ENCODE data around the gene ICA1L.
"Not testable (repeated sequence)": the region's sequence is repeated elsewhere in the genome, so short reads cannot be mapped to it uniquely, and the experiment has no call there.

ICA1L gene

GRCh38 chr2:202821206-202822160, 50.1 kb downstream of the ICA1L start:
- H3K36me3 Mint-ChIP-seq (ENCODE audit: low read depth), result no peaks in the 10 kb centered on the region
- H3K27ac Mint-ChIP-seq, result no peak overlapping the region
- no peaks in the 10 kb centered on the region for H3K9me3 Mint-ChIP-seq
- H3K27me3 Mint-ChIP-seq, result no peaks in the 10 kb centered on the region
- no peak for DNase-seq
- H3K4me3 Mint-ChIP-seq, result no peak overlapping the region
- H3K4me1 Mint-ChIP-seq (ENCODE audit: low read depth), result no peaks in the 10 kb centered on the region

GRCh38 chr2:202818321-202818720, 53.2 kb downstream of the ICA1L start:
- Mint-ChIP-seq H3K27ac (no peak overlapping the region), H3K4me3 (no peak overlapping the region), H3K9me3 (peaks cover 8% of the 10 kb centered on the region), H3K27me3 (no peaks in the 10 kb centered on the region), H3K36me3 (ENCODE audit: low read depth) (peaks cover 9% of the 10 kb centered on the region), H3K4me1 (ENCODE audit: low read depth) (no peaks in the 10 kb centered on the region)
- no peak for DNase-seq

DNA sequence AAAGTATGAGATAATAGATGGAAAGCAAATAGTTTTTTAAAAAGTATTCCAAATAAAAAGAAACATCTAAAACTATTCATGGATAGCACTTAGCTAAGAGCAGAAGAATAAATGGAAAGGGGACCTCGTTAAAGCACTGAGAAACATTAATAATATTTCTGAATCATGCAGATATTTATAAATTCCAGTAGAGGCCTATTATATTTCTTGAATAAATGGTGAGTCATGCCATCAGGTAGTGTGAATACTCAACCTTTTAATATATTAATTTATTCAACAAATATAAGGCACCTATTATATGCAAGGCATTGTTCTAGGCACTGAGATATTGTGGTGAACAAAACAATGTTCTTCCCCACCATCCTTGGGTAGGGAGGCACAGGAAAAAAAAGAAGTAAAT, 53.8 kb downstream of the ICA1L start:
- no peak overlapping the region for H3K4me3 Mint-ChIP-seq
- H3K9me3 Mint-ChIP-seq, result peaks cover 8% of the 10 kb centered on the region
- no peaks in the 10 kb centered on the region for H3K4me1 Mint-ChIP-seq (ENCODE audit: low read depth)
- no peak for DNase-seq
- H3K27me3 Mint-ChIP-seq, result no peaks in the 10 kb centered on the region
- H3K27ac Mint-ChIP-seq, result no peak overlapping the region
- H3K36me3 Mint-ChIP-seq (ENCODE audit: low read depth), result peaks cover 9% of the 10 kb centered on the region

- H3K4me1 Mint-ChIP-seq (ENCODE audit: low read depth), result no peaks in the 10 kb centered on the region
- H3K9me3 Mint-ChIP-seq, result peaks cover 11% of the 10 kb centered on the region
- peaks cover 20% of the 10 kb centered on the region for H3K36me3 Mint-ChIP-seq (ENCODE audit: low read depth)
- H3K27ac Mint-ChIP-seq, result no peak overlapping the region
- H3K4me3 Mint-ChIP-seq, result no peak overlapping the region
- DNase-seq, result no peak
- no peaks in the 10 kb centered on the region for H3K27me3 Mint-ChIP-seq
These were observed 55.8 kb downstream of the ICA1L start for GRCh38 chr2:202815548-202816360.

DNA sequence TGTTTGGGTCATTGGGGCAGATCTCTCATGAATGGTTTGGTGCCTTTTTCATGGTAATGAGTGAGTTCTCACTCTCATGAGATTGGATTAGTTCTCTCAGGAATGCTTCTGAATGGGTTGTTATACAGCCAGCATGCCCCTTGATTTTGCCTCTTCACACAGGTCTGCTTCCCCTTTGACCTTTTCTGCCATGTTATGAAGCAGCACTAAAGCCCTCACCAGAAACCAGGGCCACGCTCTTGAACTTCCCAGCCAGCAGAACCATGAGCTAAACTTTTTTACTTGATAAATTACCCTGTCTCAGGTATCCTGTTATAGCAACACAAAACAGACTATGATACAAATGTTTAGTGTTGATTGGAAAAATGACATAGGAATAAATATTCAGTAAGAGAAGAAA, 57.3 kb downstream of the ICA1L start:
- peaks cover 14% of the 10 kb centered on the region for H3K9me3 Mint-ChIP-seq
- no peaks in the 10 kb centered on the region for H3K27me3 Mint-ChIP-seq
- H3K4me3 Mint-ChIP-seq, result no peak overlapping the region
- no peaks in the 10 kb centered on the region for H3K4me1 Mint-ChIP-seq (ENCODE audit: low read depth)
- DNase-seq, result no peak
- peaks cover 31% of the 10 kb centered on the region for H3K36me3 Mint-ChIP-seq (ENCODE audit: low read depth)
- H3K27ac Mint-ChIP-seq, result no peak overlapping the region

DNA sequence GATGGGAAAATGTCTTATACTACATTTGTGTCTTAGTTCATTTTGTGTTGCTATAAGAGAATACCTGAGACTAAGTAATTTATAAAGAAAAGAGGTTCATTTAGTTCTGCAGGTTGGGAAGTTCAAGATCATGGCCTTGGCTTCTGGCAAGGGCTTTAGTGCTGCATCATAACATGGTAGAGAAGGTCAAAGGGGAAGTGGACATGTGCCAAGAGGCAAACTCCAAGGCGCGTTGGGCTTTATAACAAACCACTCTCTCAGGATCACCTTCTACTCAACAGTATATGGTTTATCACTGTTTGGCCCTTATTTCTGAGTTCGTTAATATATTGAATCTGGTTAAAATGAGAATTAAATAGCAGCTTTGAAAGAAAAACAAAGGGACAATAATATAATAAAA, 58.2 kb downstream of the ICA1L start:
- H3K9me3 Mint-ChIP-seq, result peaks cover 20% of the 10 kb centered on the region
- H3K36me3 Mint-ChIP-seq (ENCODE audit: low read depth), result peaks cover 39% of the 10 kb centered on the region
- no peaks in the 10 kb centered on the region for H3K4me1 Mint-ChIP-seq (ENCODE audit: low read depth)
- no peak overlapping the region for H3K4me3 Mint-ChIP-seq
- H3K27ac Mint-ChIP-seq, result no peak overlapping the region
- no peaks in the 10 kb centered on the region for H3K27me3 Mint-ChIP-seq
- DNase-seq, result no peak

GRCh38 chr2:202808754-202809153, 62.8 kb downstream of the ICA1L start:
- no peak overlapping the region for H3K27ac Mint-ChIP-seq
- no peaks in the 10 kb centered on the region for H3K4me1 Mint-ChIP-seq (ENCODE audit: low read depth)
- peaks cover 52% of the 10 kb centered on the region for H3K36me3 Mint-ChIP-seq (ENCODE audit: low read depth)
- no peak for DNase-seq
- no peaks in the 10 kb centered on the region for H3K27me3 Mint-ChIP-seq
- H3K9me3 Mint-ChIP-seq, result peaks cover 13% of the 10 kb centered on the region
- no peak overlapping the region for H3K4me3 Mint-ChIP-seq

DNA sequence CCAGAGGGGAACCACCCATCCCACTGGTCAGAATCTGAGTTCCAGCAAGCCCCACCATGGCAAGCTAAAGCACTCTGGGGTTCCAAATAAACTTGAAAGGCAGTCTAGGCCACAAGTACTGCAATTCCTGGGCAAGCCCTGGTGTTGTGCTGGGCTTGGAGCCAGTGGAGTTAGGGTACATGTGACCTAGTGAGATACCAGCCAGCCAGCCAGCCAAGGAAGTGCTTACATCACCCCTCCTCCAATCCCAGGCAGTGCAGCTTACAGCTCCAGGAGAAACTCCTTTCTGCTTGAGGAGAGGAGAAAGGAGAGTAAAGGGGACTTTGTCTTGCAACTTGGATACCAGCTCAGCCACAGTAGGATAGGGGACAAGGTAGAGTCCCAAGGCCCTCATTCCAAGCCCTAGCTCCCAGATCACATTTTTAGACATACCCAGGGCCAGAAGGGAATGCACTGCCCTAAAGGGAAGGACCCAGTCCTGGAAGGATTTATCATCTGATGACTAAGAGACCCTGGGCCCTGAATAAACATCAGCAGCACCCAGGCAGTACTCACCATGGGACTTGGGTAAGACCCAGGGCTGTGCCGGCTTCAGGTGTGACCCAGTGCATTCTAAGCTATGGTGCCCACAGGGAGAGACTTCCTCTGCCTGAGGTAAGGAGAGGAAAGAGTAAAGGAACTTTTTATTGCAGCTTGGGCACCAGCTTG, 64.0 kb downstream of the ICA1L start:
- H3K27ac Mint-ChIP-seq; DNase-seq; H3K4me3 Mint-ChIP-seq; H3K4me1 Mint-ChIP-seq (ENCODE audit: low read depth); H3K27me3 Mint-ChIP-seq: not testable (repeated sequence)
- Mint-ChIP-seq H3K36me3 (ENCODE audit: low read depth) (peaks cover 55% of the 10 kb centered on the region), H3K9me3 (peaks cover 12% of the 10 kb centered on the region)

DNA sequence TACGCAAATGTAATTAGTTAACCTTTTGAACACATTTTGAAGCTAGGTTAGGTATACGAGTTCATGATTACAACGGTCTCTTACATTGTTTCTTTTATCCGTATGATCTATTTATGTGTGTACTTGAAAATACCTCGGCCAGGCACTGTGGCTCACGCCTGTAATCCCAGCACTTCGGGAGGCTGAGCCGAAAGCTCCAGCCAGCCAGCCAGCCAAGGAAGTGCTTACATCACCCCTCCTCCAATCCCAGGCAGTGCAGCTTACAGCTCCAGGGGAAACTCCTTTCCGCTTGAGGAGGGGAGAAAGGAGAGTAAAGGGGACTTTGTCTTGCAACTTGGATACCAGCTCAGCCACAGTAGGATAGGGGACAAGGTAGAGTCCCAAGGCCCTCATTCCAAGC, 65.7 kb downstream of the ICA1L start:
- DNase-seq, result not testable (repeated sequence)

DNA sequence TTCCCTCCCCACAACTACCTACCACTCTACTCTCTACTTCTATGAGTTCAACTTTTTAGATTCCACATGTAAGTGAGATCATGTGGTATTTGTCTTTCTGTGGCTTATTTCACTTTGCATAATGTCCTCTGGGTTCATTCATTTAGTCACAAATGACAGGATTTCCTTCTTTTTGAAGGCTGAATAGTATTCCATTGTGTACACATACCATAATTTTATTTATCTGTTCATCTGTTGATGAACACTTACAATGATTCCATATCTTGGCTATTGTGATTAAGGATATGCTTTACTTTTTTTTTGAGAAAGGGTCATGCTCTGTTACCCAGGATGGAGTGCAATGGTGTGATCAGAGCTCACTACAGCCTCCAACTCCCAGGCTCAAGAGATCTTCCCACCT, 73.6 kb downstream of the ICA1L start:
- no peak for DNase-seq
- H3K27me3 Mint-ChIP-seq, result no peaks in the 10 kb centered on the region
- peaks cover 5% of the 10 kb centered on the region for H3K9me3 Mint-ChIP-seq
- H3K27ac Mint-ChIP-seq, result no peak overlapping the region
- H3K4me3 Mint-ChIP-seq, result no peak overlapping the region
- H3K36me3 Mint-ChIP-seq (ENCODE audit: low read depth), result peaks cover 29% of the 10 kb centered on the region
- no peaks in the 10 kb centered on the region for H3K4me1 Mint-ChIP-seq (ENCODE audit: low read depth)

More for the DNA sequence above, 65.7 kb downstream of the ICA1L start:
- not testable (repeated sequence) for H3K9me3 Mint-ChIP-seq; H3K4me3 Mint-ChIP-seq; H3K4me1 Mint-ChIP-seq (ENCODE audit: low read depth); H3K27ac Mint-ChIP-seq; H3K27me3 Mint-ChIP-seq
- H3K36me3 Mint-ChIP-seq (ENCODE audit: low read depth), result peaks cover 49% of the 10 kb centered on the region

DNA sequence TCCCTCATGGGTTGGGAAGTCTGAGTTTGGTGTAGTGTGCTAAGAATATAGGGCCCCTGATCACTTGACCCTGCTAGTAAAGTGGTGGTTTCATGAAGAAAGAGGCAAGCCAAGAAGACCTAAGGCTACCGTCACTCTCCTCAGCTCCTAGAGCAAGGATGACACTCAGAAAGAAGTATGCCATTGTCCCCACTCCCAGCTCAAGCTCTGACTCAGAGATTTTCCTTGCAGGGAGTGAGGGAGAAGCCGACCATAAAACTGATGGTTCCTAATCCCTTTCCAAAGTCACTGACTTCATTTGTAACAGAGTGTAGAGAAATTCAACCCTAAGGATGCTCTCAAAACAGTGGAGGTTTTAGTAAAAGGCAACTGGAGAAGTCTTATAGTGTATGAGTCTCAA, 80.9 kb downstream of the ICA1L start:
- peaks cover 39% of the 10 kb centered on the region for H3K36me3 Mint-ChIP-seq (ENCODE audit: low read depth)
- no peak overlapping the region for H3K27ac Mint-ChIP-seq
- H3K9me3 Mint-ChIP-seq, result no peaks in the 10 kb centered on the region
- no peak overlapping the region for H3K4me3 Mint-ChIP-seq
- no peaks in the 10 kb centered on the region for H3K4me1 Mint-ChIP-seq (ENCODE audit: low read depth)
- no peaks in the 10 kb centered on the region for H3K27me3 Mint-ChIP-seq
- no peak for DNase-seq

GRCh38 chr2:202786842-202787241, 84.7 kb downstream of the ICA1L start:
- Mint-ChIP-seq H3K9me3 (no peaks in the 10 kb centered on the region), H3K27me3 (no peaks in the 10 kb centered on the region), H3K4me1 (ENCODE audit: low read depth) (no peaks in the 10 kb centered on the region), H3K4me3 (no peak overlapping the region), H3K36me3 (ENCODE audit: low read depth) (peaks cover 58% of the 10 kb centered on the region), H3K27ac (no peak overlapping the region)
- DNase-seq, result no peak

- peaks cover 67% of the 10 kb centered on the region for H3K36me3 Mint-ChIP-seq (ENCODE audit: low read depth)
- H3K4me1 Mint-ChIP-seq (ENCODE audit: low read depth), result peaks cover 28% of the 10 kb centered on the region
- DNase-seq, result no peak
- H3K27ac Mint-ChIP-seq, result no peak overlapping the region
- H3K4me3 Mint-ChIP-seq, result no peak overlapping the region
- H3K9me3 Mint-ChIP-seq, result no peaks in the 10 kb centered on the region
- no peaks in the 10 kb centered on the region for H3K27me3 Mint-ChIP-seq
These were observed 88.5 kb downstream of the ICA1L start for GRCh38 chr2:202782940-202783558.

DNA sequence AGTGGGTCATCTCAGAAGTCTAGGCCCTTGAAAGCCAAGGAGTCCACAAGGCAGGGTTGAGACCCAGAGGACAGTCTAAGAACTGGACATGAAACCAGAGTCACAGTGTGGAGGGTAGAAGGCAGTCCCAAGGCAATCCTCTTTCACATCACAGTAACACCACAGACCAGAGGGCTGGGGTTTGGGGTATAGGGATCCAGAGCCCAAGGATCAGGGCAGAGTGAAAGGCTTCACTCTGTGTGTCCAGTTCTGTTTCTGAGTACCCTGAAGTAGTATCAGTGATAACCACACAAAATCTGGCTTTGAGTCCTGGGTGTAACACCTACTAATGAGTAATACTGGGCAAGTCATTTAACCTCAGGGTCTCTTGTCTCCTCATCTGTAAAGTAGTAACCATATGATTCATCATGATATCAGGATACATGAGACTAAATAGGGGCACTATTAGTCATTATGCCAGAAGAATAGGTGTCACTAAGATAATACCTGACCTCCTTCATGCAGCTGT, 91.0 kb downstream of the ICA1L start:
- Mint-ChIP-seq H3K4me3 (no peak overlapping the region), H3K4me1 (ENCODE audit: low read depth) (peaks cover 28% of the 10 kb centered on the region), H3K27me3 (no peaks in the 10 kb centered on the region), H3K36me3 (ENCODE audit: low read depth) (peaks cover 67% of the 10 kb centered on the region), H3K27ac (peak overlapping the region; percentile 80), H3K9me3 (no peaks in the 10 kb centered on the region)
- DNase-seq, result no peak

Measured in activated T-cell treated with anti-CD3 and anti-CD28 coated beads, Interleukin-2, amount 50 U/mL, for 24 hours (primary cell).